GM18505 (cell line): ENCODE measurements around the gene IDI2.
"Not testable (repeated sequence)": the region's sequence is repeated elsewhere in the genome, so short reads cannot be mapped to it uniquely, and the experiment has no call there.

Experiments used
- ATAC-seq: cut with Tn5 transposase; IDR thresholded peaks from one replicate; pipeline ENCODE4 v1.9.1; 2021; ENCODE audit not compliant: unreplicated experiment
- POLR2A ChIP-seq: IDR thresholded peaks from 4 replicates; pipeline ENCODE4 v1.6.1; 2011; ENCODE audit warnings: borderline replicate concordance; ENCODE audit not compliant: insufficient read depth, insufficient read length; ENCODE audit errors: extremely low read depth

IDI2 gene

GRCh38 chr10:1054684-1055083, 29.0 kb upstream of the IDI2 start:
- TF ChIP-seq POLR2A, result no peak
- no peak for ATAC-seq

DNA sequence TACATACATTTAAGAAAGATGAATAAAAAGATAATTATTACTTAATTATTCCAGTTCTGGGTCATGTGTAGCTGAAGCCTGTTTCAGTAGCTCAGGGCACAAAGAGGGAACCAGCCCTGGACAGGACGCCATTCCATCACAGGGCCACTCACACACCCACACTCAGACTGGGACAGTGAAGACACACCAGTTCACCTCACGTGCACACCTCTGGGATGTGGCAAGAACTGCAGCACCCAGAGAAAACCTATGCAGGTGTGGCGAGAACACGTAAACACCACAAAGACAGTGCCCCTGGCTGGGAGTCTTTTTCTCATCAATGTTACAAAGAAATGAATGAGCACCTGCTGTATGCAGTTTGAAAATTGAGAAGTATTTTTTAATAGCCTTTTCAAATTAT, 24.9 kb upstream of the IDI2 start:
- no peak for TF ChIP-seq POLR2A
- no peak for ATAC-seq

- ATAC-seq, result no peak
- no peak for TF ChIP-seq POLR2A
Observed at GRCh38 chr10:1050145-1050544, 24.5 kb upstream of the IDI2 start.

DNA sequence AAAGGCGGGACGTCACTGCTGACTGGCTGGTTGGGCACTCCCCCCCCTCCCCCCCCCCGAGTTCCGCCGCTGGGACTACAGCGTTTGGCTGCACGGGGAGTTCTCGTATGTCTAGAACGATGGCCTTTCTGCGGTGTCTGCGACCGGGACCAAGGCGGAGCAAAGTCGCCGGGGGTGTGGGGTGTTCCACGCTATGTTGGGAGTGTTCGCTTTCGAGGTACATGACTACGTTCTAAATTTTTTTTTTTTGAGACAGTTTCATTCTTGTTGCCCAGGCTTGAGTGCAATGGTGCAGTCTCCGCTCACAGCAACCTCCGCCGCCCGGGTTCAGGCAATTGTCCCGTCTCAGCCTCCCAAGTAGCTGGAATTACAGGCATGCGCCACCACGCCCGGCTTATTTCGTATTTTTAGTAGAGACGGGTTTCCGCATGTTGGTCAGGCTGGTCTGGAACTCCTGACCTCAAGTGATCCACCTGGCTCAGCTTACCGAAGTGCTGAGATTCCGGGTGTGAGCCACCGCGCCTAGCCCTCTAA, 23.8 kb upstream of the IDI2 start:
- no peak for ATAC-seq
- TF ChIP-seq POLR2A, result no peak

GRCh38 chr10:1048732-1049424, 23.2 kb upstream of the IDI2 start, which contains the start of gene IDI1:
TSS of gene IDI1 (minus strand) at chr10:1049119. CDS start at chr10:1049003, 116 bp downstream.
- peak; percentile 80 for ATAC-seq
- peak; percentile 98 for TF ChIP-seq POLR2A

DNA sequence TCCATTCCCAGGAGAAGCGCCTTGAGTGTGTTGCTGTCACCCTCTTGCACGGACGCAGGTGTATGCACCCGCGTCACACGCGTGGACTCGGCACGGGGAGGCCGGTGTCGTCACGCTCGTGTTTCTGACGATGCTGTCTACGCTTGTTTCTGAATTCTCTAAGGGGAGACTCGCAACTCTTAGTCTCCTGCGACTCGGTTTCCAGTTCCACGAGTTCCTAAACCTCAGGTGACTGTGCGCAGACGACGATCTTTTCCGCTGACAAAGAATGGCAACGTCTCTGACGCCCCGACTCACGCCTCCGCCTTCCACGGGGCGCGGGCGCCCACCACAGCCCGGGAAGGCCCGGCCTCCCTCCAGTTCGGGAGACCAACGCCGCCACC, 22.7 kb upstream of the IDI2 start:
- no peak for ATAC-seq
- no peak for TF ChIP-seq POLR2A

GRCh38 chr10:1047937-1048336, 22.3 kb upstream of the IDI2 start:
- no peak for TF ChIP-seq POLR2A
- ATAC-seq, result no peak

DNA sequence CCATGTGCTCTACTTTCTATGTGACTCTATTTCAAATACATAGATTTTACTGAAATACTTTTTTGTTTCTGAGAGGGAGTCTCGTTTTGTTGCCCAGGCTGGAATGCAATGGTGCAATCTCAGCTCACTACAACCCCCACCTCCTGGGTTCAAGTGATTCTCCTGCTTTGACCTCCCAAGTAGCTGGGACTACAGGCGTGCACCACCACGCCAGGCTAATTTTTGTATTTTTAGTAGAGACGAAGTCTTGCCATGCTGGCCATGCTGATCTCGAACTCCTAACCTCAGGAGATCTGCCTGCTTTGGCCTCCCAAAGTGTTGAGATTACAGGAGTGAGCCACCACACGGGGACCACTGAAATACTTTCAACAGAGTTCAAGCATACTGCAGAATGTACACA, 19.8 kb upstream of the IDI2 start:
- TF ChIP-seq POLR2A, result no peak
- ATAC-seq, result no peak

DNA sequence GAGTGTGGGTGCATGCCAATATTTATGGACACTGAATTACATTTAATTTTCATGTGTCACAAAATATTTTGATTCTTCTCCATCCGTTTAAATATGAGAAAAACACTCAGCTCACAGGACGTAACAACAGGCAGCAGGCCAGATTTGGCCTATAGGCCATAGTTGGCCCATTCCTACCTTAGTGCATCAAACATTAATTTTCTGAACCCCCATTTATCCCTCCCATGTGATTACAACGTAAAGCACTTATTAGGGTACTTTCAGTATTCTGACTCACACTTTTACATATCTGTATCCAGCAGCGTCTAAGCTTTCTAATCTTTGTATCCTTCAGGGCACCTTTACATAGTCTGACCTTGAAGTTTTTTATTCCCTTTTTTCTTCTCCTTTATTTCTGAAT, 19.3 kb upstream of the IDI2 start:
- no peak for TF ChIP-seq POLR2A
- no peak for ATAC-seq

DNA sequence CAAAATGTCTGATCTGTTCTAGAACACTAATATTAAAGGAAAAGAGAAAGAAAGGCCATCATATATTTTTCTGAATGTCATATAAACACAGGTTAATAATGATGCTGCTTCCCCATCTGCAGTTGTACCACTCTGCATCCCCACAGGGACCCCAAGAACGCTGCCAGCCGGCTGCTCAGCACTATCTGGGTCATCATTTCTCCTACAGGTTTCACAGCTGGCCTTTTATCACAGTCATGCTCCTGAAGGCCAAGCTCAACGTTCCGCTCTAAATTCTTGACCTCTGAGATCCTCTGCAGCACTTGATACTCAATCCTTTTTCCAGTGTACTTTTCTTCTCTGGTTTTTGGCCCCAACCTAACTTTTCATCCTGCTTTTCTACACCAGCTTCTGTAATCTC, 18.5 kb upstream of the IDI2 start:
- ATAC-seq, result no peak
- no peak for TF ChIP-seq POLR2A

DNA sequence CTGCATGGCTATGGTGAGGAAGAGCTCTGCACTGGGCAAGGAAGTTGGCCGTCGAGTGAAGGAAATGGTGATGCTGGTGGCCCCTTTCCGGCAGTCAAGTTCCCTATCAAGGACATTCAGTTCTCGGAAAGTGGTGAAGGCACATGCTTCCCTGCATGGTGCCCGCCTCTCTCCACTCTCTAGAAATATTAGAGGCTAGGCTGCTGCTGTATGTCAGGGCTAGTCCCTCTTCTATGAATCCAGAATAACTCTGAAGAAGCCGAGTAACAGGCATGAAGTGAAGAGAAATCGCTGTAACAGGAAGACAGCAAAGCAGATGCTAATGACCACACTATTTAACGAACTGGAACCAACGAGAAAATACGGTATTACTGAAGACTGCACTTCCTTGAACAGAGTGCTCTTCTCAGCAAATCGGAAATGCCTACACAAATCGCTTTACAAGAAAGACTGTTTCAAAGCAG, 17.9 kb upstream of the IDI2 start:
- peak; percentile 52 for ATAC-seq
- peak; percentile 56 for TF ChIP-seq POLR2A

DNA sequence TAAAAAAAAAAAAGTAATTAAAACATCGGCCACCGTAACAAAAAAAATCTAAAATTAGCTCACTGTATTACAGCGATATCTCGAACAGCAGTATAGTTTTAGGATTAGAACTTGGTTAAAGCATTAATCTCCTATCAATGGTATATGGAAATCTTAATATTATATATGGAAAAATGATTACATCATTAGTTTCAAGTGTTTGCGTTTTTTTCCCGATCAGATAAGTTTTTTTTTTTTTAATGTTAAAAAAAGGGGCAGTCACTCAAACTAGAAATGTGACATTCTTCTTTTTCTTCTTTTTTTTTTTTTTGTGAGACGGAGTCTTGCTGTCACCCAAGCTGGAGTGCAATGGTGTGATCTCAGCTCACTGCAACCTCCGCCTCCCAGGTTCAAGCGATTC, 15.9 kb upstream of the IDI2 start:
- no peak for ATAC-seq
- no peak for TF ChIP-seq POLR2A

GRCh38 chr10:1040133-1040532, 14.5 kb upstream of the IDI2 start:
- no peak for ATAC-seq
- TF ChIP-seq POLR2A, result no peak

DNA sequence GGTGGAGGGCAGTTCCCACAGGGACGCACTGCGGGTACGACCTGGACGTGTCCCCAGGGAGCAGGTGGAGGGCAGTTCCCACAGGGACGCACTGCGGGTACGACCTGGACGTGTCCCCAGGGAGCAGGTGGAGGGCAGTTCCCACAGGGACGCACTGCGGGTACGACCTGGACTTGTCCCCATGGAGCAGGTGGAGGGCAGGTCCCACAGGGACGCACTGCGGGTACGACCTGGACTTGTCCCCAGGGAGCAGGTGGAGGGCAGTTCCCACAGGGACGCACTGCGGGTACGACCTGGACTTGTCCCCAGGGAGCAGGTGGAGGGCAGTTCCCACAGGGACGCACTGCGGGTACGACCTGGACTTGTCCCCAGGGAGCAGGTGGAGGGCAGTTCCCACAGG, 13.1 kb upstream of the IDI2 start:
- peak; percentile 33 for TF ChIP-seq POLR2A
- not testable (repeated sequence) for ATAC-seq
